ENCODE results near the gene RARA. TPM values are rescaled to one million over a fixed set of nuclear protein-coding genes. Genes with fewer than 3 reads are reported as not detected.

The RARA gene
- total RNA-seq, 1 donor from 2014 or later: 79.6 TPM

DNA sequence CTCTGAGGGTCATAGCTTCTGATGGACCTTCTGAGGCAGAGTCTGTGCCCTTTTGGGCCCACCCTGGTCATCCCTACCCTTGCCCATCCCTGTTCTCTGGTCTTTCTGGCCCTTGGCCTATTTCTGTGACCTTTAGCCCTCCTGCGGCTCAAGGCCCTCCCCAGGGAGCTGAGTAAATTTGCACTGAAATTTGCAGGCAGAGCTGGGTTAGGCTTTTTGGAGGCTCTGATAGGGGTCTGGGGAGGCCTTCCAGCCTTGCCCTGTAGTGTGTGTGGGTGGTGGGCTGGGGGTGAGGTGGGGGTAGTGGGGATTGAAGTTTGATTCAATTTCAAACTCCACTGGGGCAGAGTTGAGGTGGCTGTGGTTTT is 17.8 kb downstream of the RARA start:
- no peak for DNase-seq (ENCODE audit: low spot score in 2 of 2, unreplicated experiment in 2 of 2)
- peaks cover 39% of the 10 kb centered on the region for H3K4me1 Mint-ChIP-seq
- no peak overlapping the region for H3K27ac Mint-ChIP-seq

DNA sequence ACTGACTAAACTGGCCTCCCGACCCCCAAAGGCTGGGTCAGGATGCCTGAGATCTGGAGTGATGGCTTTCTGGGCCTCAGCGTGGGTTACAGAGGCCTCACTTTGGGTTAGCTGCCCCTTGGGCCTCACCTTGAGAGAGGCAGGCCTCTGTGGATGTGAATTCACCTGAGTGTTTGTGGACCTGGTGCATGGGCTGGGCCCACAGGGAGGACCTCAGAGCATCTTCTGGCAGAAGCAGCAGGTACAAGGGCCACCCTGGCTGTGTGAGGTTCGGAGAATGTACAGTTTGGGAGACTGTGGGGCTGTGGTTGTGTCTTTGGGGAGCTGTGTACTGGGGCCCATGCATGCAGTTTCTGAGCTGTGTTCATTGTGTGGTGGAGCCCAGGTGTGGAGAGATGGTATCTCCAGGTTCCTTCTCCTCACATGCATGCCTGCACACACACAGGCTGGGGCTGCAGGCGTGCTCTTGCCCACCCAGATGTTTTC is 18.3 kb downstream of the RARA start:
- DNase-seq (ENCODE audit: low spot score in 2 of 2, unreplicated experiment in 2 of 2): no peak
- Mint-ChIP-seq H3K27me3 (ENCODE audit: low read depth) (no peaks in the 10 kb centered on the region), H3K9me3 (no peaks in the 10 kb centered on the region), H3K4me3 (no peak overlapping the region), H3K4me1 (peaks cover 35% of the 10 kb centered on the region), H3K36me3 (peaks cover 10% of the 10 kb centered on the region), H3K27ac (peak overlapping the region; percentile 56)
- TF ChIP-seq, protein P1, sequence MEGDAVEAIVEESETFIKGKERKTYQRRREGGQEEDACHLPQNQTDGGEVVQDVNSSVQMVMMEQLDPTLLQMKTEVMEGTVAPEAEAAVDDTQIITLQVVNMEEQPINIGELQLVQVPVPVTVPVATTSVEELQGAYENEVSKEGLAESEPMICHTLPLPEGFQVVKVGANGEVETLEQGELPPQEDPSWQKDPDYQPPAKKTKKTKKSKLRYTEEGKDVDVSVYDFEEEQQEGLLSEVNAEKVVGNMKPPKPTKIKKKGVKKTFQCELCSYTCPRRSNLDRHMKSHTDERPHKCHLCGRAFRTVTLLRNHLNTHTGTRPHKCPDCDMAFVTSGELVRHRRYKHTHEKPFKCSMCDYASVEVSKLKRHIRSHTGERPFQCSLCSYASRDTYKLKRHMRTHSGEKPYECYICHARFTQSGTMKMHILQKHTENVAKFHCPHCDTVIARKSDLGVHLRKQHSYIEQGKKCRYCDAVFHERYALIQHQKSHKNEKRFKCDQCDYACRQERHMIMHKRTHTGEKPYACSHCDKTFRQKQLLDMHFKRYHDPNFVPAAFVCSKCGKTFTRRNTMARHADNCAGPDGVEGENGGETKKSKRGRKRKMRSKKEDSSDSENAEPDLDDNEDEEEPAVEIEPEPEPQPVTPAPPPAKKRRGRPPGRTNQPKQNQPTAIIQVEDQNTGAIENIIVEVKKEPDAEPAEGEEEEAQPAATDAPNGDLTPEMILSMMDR (IDR thresholded peaks at IDR 0.05; ENCODE audit: unreplicated experiment): no peak

More for the DNA sequence above, 17.8 kb downstream of the RARA start:
- H3K27me3 Mint-ChIP-seq (ENCODE audit: low read depth): no peaks in the 10 kb centered on the region
- H3K4me3 Mint-ChIP-seq: no peak overlapping the region
- peaks cover 10% of the 10 kb centered on the region for H3K36me3 Mint-ChIP-seq
- TF ChIP-seq, protein P1 (IDR thresholded peaks at IDR 0.05; ENCODE audit: unreplicated experiment): no peak
- no peaks in the 10 kb centered on the region for H3K9me3 Mint-ChIP-seq

DNA sequence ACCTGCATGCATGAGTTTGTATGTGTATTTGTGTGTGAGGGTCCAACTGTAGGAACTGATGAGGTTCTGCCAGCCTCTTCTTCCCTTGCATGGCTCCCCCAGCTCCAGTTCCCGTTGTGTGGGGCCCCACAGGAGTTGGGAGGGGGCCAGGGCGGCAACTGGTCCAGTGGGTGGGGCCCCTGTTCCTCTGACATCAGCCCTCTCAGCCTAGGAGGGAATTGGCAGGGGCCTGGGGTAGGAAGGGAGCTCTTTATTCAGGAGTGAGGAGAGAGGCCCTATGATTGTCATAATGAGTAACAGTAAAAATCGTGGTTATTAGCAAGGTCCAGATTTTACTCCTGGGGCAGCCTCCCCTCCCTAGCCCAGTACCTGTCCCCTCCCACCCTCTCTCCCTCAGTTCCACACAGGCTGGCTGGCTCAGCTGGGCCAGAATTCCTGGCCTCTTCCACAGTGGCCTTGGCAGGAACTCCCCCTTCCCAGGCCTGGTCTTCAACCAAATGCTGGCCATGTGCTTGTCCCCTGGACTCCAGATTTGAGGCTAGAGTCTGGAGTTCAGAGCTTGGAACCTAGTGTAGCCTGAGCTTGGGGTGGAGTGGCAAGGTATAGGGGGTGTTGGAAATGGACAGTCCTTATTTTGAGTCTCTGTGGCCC is 18.9 kb downstream of the RARA start:
- TF ChIP-seq, protein P1 (IDR thresholded peaks at IDR 0.05; ENCODE audit: unreplicated experiment): no peak
- peak overlapping the region; percentile 56 for H3K27ac Mint-ChIP-seq
- peaks cover 30% of the 10 kb centered on the region for H3K4me1 Mint-ChIP-seq
- H3K36me3 Mint-ChIP-seq: peaks cover 14% of the 10 kb centered on the region
- no peaks in the 10 kb centered on the region for H3K27me3 Mint-ChIP-seq (ENCODE audit: low read depth)
- H3K9me3 Mint-ChIP-seq: no peaks in the 10 kb centered on the region
- no peak overlapping the region for H3K4me3 Mint-ChIP-seq
- no peak for DNase-seq (ENCODE audit: low spot score in 2 of 2, unreplicated experiment in 2 of 2)

DNA sequence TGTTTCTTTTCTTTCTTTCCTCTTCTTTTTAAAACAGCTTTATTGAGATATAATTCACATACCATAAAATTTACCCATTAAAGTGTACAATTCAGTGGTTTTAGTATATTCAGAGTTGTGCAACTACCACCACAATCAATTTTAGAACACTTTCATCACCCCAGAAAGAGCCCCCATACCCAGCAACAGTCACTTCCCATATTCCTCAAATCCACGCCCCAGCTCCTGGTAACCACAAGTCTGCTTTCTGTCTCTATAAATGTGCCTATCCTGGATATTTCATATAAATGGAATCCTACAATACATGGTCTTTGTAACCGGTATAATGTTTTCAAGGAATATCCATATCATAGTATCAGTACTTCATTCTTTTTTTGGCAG is 19.4 kb downstream of the RARA start:
- H3K27me3 Mint-ChIP-seq (ENCODE audit: low read depth): no peaks in the 10 kb centered on the region
- TF ChIP-seq, protein P1 (IDR thresholded peaks at IDR 0.05; ENCODE audit: unreplicated experiment): no peak
- DNase-seq (ENCODE audit: low spot score in 2 of 2, unreplicated experiment in 2 of 2): no peak
- H3K9me3 Mint-ChIP-seq: no peaks in the 10 kb centered on the region
- H3K4me3 Mint-ChIP-seq: no peak overlapping the region
- peaks cover 25% of the 10 kb centered on the region for H3K4me1 Mint-ChIP-seq
- H3K27ac Mint-ChIP-seq: peak overlapping the region; percentile 50
- H3K36me3 Mint-ChIP-seq: peaks cover 14% of the 10 kb centered on the region

DNA sequence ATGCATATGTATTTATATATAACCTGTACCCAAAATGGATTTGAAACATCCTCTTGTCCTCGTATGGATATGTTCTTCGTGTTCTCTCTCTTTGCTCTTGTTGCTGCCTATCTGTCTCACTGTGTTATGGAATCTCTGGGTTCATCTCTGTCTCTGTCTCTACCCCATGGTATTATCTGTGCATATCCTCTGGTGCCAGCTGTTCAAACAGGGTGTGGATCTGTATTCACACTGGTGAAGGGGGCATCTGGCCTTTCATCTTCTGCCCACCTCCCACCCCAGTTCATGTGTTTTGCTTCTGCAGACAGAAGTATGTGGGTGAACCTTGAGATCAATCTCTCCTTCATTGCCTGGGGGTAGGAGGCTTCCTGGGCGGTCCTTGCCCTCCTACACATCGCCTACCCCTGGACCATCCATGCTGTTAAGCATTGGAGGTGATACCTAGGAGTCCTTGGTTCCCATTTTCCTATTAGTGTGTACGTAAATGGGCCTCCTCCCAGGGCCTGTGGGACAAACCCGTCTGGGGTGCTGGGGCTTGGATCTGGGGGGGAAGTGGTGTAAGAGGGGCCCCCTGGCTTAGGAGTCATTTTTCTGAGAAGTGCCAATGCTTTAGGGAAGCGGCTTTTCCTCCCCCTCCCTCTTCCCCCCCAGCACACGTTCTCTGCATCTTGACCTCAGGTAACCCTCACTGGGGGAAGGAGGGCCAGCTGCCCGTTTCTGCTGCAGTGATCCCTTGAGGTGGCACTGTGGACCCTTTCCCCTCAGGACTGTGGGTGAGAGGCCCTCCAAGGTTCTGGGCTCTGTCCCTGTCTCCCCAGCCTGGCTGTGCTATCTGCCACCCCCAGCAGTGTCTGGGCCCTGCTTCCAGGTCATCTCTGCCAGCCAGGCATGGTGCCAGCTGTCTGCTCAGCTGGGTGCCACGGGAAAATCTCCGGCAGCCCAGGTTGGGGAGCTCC is 21.1 kb downstream of the RARA start:
- H3K27ac Mint-ChIP-seq: no peak overlapping the region
- TF ChIP-seq, protein P1 (IDR thresholded peaks at IDR 0.05; ENCODE audit: unreplicated experiment): no peak
- H3K4me3 Mint-ChIP-seq: no peak overlapping the region
- no peak for DNase-seq (ENCODE audit: low spot score in 2 of 2, unreplicated experiment in 2 of 2)
- no peaks in the 10 kb centered on the region for H3K9me3 Mint-ChIP-seq
- peaks cover 34% of the 10 kb centered on the region for H3K4me1 Mint-ChIP-seq
- H3K27me3 Mint-ChIP-seq (ENCODE audit: low read depth): no peaks in the 10 kb centered on the region
- peaks cover 17% of the 10 kb centered on the region for H3K36me3 Mint-ChIP-seq

Data from mesothelial cell of epicardium (in vitro differentiated cells).